Measurements from ENCODE around the gene SCUBE2.

DNA sequence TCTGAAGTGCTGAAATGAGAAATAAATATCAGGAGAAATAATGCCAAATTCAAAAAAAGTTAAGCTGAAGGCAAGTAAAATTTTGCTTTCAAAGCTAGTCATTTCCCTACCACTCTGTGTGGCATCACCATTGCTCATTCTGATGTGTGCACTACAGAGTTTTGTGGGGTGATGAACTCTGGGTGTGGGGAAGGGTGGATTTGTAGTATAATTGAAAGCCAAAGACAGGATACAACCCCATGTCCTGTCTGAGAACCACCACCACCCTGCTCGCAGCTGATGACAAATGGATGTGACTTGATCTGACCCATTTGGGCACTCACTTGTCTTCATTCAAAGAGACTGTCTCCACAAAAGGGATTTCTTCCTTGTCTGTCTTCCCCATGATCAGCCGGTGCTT lies 107.8 kb downstream of the SCUBE2 start:
- TF ChIP-seq, protein P1, sequence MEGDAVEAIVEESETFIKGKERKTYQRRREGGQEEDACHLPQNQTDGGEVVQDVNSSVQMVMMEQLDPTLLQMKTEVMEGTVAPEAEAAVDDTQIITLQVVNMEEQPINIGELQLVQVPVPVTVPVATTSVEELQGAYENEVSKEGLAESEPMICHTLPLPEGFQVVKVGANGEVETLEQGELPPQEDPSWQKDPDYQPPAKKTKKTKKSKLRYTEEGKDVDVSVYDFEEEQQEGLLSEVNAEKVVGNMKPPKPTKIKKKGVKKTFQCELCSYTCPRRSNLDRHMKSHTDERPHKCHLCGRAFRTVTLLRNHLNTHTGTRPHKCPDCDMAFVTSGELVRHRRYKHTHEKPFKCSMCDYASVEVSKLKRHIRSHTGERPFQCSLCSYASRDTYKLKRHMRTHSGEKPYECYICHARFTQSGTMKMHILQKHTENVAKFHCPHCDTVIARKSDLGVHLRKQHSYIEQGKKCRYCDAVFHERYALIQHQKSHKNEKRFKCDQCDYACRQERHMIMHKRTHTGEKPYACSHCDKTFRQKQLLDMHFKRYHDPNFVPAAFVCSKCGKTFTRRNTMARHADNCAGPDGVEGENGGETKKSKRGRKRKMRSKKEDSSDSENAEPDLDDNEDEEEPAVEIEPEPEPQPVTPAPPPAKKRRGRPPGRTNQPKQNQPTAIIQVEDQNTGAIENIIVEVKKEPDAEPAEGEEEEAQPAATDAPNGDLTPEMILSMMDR (IDR thresholded peaks at IDR 0.05) = no peak
- TF ChIP-seq POLR2A (IDR thresholded peaks at IDR 0.05) = no peak

All from testis (tissue), 2 donors.